Adrenal gland (tissue), 12 donors: ENCODE data around the gene ZBTB7B. TPM values are rescaled to one million over a fixed set of nuclear protein-coding genes. Genes with fewer than 3 reads are reported as not detected.

Experiments
- DNase-seq, 7 donors: peaks; one replicate each; pipeline ENCODE4 v3.0.0-alpha.2; 2019 to 2020
- H3K27ac ChIP-seq, 5 donors: fragments of 200-600 bp; sonication (generic) in 4 of 5; 1 replicate in 3 of 5; 2 replicates in 2 of 5; pipeline versions ENCODE4 v1.5.1 to v1.8.0; 2016 to 2020; ENCODE audit warnings: mild to moderate bottlenecking in 1 of 5
- H3K27me3 ChIP-seq: fragments of 200-600 bp; 2 replicates; pipeline ENCODE4 v1.8.0; 2021
- H3K36me3 ChIP-seq, 2 donors: fragments of 200-600 bp; replicated peaks in 1 of 2; 1 replicate in 1 of 2; 2 replicates in 1 of 2; pipeline versions ENCODE4 v1.5.1 to v1.8.0; 2018 to 2022
- H3K4me1 ChIP-seq, 2 donors: fragments of 200-600 bp; replicated peaks in 1 of 2; 1 replicate in 1 of 2; 2 replicates in 1 of 2; pipeline versions ENCODE4 v1.5.1 to v1.8.0; 2018 to 2021
- H3K4me3 ChIP-seq, 4 donors: fragments of 200-600 bp; sonication (generic) in 3 of 4; one replicate each; pipeline ENCODE4 v1.5.1; 2016 to 2018
- H3K9me3 ChIP-seq, 3 donors: fragments of 200-600 bp; sonication (generic) in 1 of 3; replicated peaks in 1 of 3; 1 replicate in 2 of 3; 2 replicates in 1 of 3; pipeline versions ENCODE4 v1.5.1 to v1.8.0; 2016 to 2021
- POLR2A ChIP-seq, 2 donors: fragments of 450-650 bp; IDR thresholded peaks; one replicate each; pipeline ENCODE4 v1.6.1; 2017; ENCODE audit warnings: antibody characterized with exemption in 2 of 2, mild to moderate bottlenecking in 2 of 2, moderate library complexity in 1 of 2
- WGBS, 4 donors: extraction: QIAGEN DNeasy Blood & Tissue Kit in 2 of 4; methylation state at CpG; one replicate each; pipeline versions ENCODE4 v1.1.5 to v1.1.7; 2013 to 2017; 5-methylcytosine and 5-hydroxymethylcytosine counted together
- intact Hi-C, 2 donors: fragments of 100-400 bp; cut with DNase I; formaldehyde crosslinking; loops; one replicate each; pipeline versions ENCODE4 v1.14.1 to v1.15.0; 2022 to 2023
- polyA plus RNA-seq, 3 donors: library from polyadenylated mRNA; stranded (reverse); fragments of 200-250 nt in 2 of 3; fragments of 350-450 nt in 1 of 3; fragmentation: Illumina TruSeq in 1 of 3; extraction: RNeasy Lipid Tissue Mini Kit (QIAGEN cat#74804) in 1 of 3; gene quantifications; one replicate each; pipeline ENCODE4 v1.2.3, GENCODE V29; 2013 to 2014
- total RNA-seq, 9 donors: library from RNA; depleted of rRNA in 4 of 9; stranded (reverse); fragments of >200 nt in 4 of 9; fragments of 120-200 nt in 1 of 9; fragmentation: NEBNext Ultra II Directional in 1 of 9; extraction: Animal tissue kit (Norgen Biotek cat#: 25700) in 1 of 9; gene quantifications; one replicate each; pipeline versions ENCODE4 v1.1.0 to v1.2.4, GENCODE V29; 2013 to 2023
- TF ChIP-seq, protein P1 (sequence below), 6 experiments: fragments of 450-650 bp in 4 of 6; fragments of 200-600 bp in 2 of 6; sonication (generic) in 1 of 6; IDR thresholded peaks; 1 replicate in 5 of 6; 2 replicates in 1 of 6; pipeline versions ENCODE4 v1.5.1 to v1.8.0; 2016 to 2021; ENCODE audit warnings: antibody characterized with exemption in 6 of 6, mild to moderate bottlenecking in 2 of 6, moderate library complexity in 1 of 6
- donor health status: healthy with polysubstance abuse.
- donor health status: Bipolar disorder and iron deficiency.
- donor health status: DM: yes; HTN: yes; CAD: no.
- donor health status: DM: no; HTN: no; CAD: no.
- donor health status: DM: no; HTN: no; CAD: no.
- donor health status: DM: yes; HTN: yes; CAD: no.

ZBTB7B gene
- total and polyA plus RNA-seq, 12 donors: 22.4 to 126 (median 75.9) TPM

- Histone ChIP-seq H3K27me3 (no peaks in the 10 kb centered on the region), H3K27ac (peak overlapping the region in 3 of 5 donors; percentile 53 to 76 (median 70)), H3K9me3 (no peaks in the 10 kb centered on the region), H3K4me3 (peak overlapping the region in 1 of 4 donors; percentile 25), H3K4me1 (peaks cover 22 to 36% of the 10 kb centered on the region in 2 donors), H3K36me3 (peaks cover 0 to 24% of the 10 kb centered on the region in 2 donors)
- peak in 5 of 7 donors; percentile 27 to 68 (median 44) for DNase-seq
- intact Hi-C loops: no loop called here
- WGBS, 4 donors: 15 to 50% (median 42%) methylated on average over 3 to 6 of the region's 6 CpGs
- TF ChIP-seq POLR2A (IDR thresholded peaks at IDR 0.05): no peak
- TF ChIP-seq, protein P1, sequence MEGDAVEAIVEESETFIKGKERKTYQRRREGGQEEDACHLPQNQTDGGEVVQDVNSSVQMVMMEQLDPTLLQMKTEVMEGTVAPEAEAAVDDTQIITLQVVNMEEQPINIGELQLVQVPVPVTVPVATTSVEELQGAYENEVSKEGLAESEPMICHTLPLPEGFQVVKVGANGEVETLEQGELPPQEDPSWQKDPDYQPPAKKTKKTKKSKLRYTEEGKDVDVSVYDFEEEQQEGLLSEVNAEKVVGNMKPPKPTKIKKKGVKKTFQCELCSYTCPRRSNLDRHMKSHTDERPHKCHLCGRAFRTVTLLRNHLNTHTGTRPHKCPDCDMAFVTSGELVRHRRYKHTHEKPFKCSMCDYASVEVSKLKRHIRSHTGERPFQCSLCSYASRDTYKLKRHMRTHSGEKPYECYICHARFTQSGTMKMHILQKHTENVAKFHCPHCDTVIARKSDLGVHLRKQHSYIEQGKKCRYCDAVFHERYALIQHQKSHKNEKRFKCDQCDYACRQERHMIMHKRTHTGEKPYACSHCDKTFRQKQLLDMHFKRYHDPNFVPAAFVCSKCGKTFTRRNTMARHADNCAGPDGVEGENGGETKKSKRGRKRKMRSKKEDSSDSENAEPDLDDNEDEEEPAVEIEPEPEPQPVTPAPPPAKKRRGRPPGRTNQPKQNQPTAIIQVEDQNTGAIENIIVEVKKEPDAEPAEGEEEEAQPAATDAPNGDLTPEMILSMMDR (IDR thresholded peaks at IDR 0.05): no peak
Measured at GRCh38 chr1:155017946-155018316, 15.3 kb downstream of the ZBTB7B start.

DNA sequence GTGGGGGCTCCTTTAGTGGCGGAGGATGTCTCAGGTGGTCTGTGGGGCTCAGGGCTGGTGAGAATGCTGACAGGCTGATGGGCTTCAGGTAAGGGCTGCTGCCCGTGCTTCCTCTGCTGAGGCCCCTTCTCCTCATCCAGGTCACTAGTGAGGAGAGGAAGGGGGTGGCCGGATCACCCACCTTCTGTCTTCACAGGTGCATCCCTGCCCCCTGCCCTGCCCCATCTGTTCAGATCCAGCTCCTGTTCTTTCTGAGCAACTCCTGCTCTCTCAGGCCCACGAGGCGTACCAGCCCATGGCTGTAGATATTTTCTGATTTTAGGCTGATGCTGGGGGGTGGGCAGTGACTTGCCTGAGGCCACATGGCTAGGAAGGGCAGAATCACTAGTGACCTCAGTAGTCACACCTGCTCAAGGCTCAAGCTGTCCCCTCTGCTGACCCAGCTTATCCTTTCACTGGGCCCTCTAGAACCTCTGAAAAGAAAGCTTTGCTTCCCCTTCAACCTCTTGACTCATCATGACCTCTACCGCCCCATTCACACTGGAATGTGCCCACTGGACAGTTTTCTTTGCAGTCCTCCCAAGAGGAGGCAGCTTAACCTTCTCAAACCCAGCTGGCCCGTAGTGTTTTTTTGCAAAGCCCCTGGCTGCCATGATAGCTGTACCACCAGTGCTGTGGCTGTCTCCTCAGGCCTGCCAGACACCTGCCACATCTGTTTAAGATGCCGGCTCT lies 16.2 kb downstream of the ZBTB7B start:
- H3K4me3 ChIP-seq: no peak overlapping the region
- no peak overlapping the region for H3K27ac ChIP-seq
- DNase-seq: peak in 3 of 7 donors; percentile 16 to 60 (median 28)
- peaks cover 0 to 24% of the 10 kb centered on the region in 2 donors for H3K36me3 ChIP-seq
- 80 to 82% (median 81%) methylated on average over 7 to 8 of the region's 8 CpGs for WGBS, 4 donors
- no peaks in the 10 kb centered on the region for H3K27me3 ChIP-seq
- no peaks in the 10 kb centered on the region for H3K9me3 ChIP-seq
- TF ChIP-seq POLR2A (IDR thresholded peaks at IDR 0.05): no peak
- TF ChIP-seq, protein P1 (IDR thresholded peaks at IDR 0.05): no peak
- peaks cover 16 to 27% of the 10 kb centered on the region in 2 donors for H3K4me1 ChIP-seq
- intact Hi-C loops: no loop called here

DNA sequence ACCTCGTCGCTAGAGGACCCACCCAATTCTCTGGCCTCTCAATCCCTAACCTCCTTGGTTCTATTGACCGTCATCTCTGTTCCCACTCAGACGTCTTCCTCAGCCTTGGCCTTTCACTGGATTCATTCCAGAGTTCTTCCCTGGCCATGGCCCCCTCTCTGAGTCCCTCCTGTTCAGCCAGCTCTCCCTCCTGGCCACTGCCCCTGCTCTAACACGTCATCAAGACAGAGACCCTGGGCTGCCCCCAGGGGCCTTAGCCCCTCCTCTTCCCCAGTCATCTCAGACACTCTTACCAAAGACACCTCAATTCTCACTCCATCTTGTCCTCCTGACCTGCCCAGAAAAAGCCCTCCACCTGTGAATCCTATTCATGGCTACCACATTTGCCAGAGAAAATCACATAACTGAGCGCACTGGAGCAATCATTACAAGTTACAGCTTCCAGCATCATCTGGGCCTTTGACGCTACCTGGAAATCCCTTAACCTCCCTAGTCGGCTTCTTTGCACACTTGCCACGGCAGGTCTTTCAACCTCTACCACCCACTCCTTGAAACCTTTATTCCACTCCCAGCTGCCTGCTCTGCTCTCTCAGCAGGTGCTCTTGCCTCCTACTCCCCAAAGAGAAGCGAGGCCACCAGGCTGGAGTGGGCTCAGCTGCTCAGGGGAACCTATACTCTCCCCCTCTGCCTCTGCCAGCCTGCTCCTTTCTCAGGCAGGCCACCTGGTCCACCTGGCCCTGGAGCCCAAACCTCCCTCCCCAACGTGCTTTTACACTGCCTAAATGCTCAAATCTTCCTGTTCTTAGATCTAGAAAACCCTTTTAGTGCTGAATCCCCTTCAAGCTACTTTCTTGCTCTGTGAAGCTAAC lies 17.0 kb downstream of the ZBTB7B start:
- H3K27ac ChIP-seq: no peak overlapping the region
- no peak overlapping the region for H3K4me3 ChIP-seq
- 72 to 77% (median 72%) methylated on average over 11 of the region's 11 CpGs for WGBS, 4 donors
- peaks cover 16 to 24% of the 10 kb centered on the region in 2 donors for H3K4me1 ChIP-seq
- peaks cover 0 to 22% of the 10 kb centered on the region in 2 donors for H3K36me3 ChIP-seq
- intact Hi-C loops: no loop called here
- no peaks in the 10 kb centered on the region for H3K9me3 ChIP-seq
- H3K27me3 ChIP-seq: no peaks in the 10 kb centered on the region
- DNase-seq: peak in 1 of 7 donors; percentile 54
- TF ChIP-seq POLR2A (IDR thresholded peaks at IDR 0.05): no peak
- TF ChIP-seq, protein P1 (IDR thresholded peaks at IDR 0.05): no peak
